Right lung (tissue), 10 donors: Measurements from ENCODE around the gene LAG3. TPM values are rescaled to one million over a fixed set of nuclear protein-coding genes. Genes with fewer than 3 reads are reported as not detected.
"Not testable (repeated sequence)": the region's sequence is repeated elsewhere in the genome, so short reads cannot be mapped to it uniquely, and the experiment has no call there.

Experiments
- DNase-seq, 2 donors: peaks; one replicate each; pipeline ENCODE4 v3.0.0-alpha.2; 2013
- long read RNA-seq, 8 donors: transcript quantifications; one replicate each; lab custom pipeline, GENCODE V29; 2026
- polyA plus RNA-seq, 5 donors: library from polyadenylated mRNA; unstranded; fragments of 120-200 nt; gene quantifications; one replicate each; pipeline versions ENCODE4 v1.2.1 to v1.2.3, GENCODE V29; 2013; ENCODE audit warnings: inconsistent platforms in 1 of 5, low replicate concordance in 1 of 5; ENCODE audit not compliant: insufficient read length in 5 of 5, insufficient read depth in 1 of 5

LAG3 gene
- 1 to 10 TPM; 1.3 to 2.9 (median 1.7) TPM for polyA plus RNA-seq
- long read RNA-seq, donor 1 = 0 reads
- long read RNA-seq, donor 2 = 0 reads
- long read RNA-seq, donor 3, partial matches to known transcripts = 0 of 1 reads
- long read RNA-seq, donor 3, other reads (novel, unspliced or antisense) = 0 of 1 reads
- long read RNA-seq, donor 4 = 0 reads
- long read RNA-seq, donor 5 = 0 reads
- long read RNA-seq, donor 6 = 0 reads
- long read RNA-seq, donor 7 = 0 reads
- long read RNA-seq, donor 8 = 0 reads

- DNase-seq = no peak
Observed at GRCh38 chr12:6772331-6772695, at the start of gene LAG3. LAG3 (plus strand) TSS chr12:6772520; CDS start chr12:6772853, 333 bp downstream.

- no peak for DNase-seq
Observed at GRCh38 chr12:6722863-6723262, 49.5 kb upstream of the LAG3 start.

- DNase-seq = peak; percentile 94 to 95
Observed at GRCh38 chr12:6723607-6724408, 48.5 kb upstream of the LAG3 start, which contains the start of gene COPS7A. COPS7A (plus strand) TSS chr12:6724046; CDS start chr12:6724657, 611 bp downstream.

- DNase-seq = no peak
Observed at GRCh38 chr12:6724409-6724797, 47.9 kb upstream of the LAG3 start.

- DNase-seq = no peak
Observed at GRCh38 chr12:6725350-6725749, 47.0 kb upstream of the LAG3 start.

GRCh38 chr12:6729186-6729585, 43.1 kb upstream of the LAG3 start:
- no peak for DNase-seq

GRCh38 chr12:6730169-6730568, 42.2 kb upstream of the LAG3 start:
- DNase-seq = no peak

- DNase-seq = no peak
Observed at GRCh38 chr12:6734506-6735387, 37.6 kb upstream of the LAG3 start.

GRCh38 chr12:6735448-6736191, 36.7 kb upstream of the LAG3 start:
- DNase-seq = peak; percentile 26 to 51

- no peak for DNase-seq
Observed at GRCh38 chr12:6736754-6737153, 35.6 kb upstream of the LAG3 start.

- DNase-seq = not testable (repeated sequence)
Observed at GRCh38 chr12:6742080-6742479, 30.2 kb upstream of the LAG3 start.

GRCh38 chr12:6742834-6743233, 29.5 kb upstream of the LAG3 start:
- no peak for DNase-seq

- not testable (repeated sequence) for DNase-seq
Observed at GRCh38 chr12:6743300-6743699, 29.0 kb upstream of the LAG3 start.

GRCh38 chr12:6745741-6746525, 26.4 kb upstream of the LAG3 start:
- no peak for DNase-seq

- DNase-seq = no peak
Observed at GRCh38 chr12:6747216-6747615, 25.1 kb upstream of the LAG3 start.

- no peak for DNase-seq
Observed at GRCh38 chr12:6748761-6749160, 23.6 kb upstream of the LAG3 start.

GRCh38 chr12:6750506-6750905, 21.8 kb upstream of the LAG3 start:
- DNase-seq = no peak

GRCh38 chr12:6751767-6752166, 20.6 kb upstream of the LAG3 start:
- no peak for DNase-seq

GRCh38 chr12:6752167-6752920, 20.0 kb upstream of the LAG3 start:
- DNase-seq = no peak
